Sigmoid colon (tissue), 7 donors: ENCODE results near the gene CHTOP. TPM values are rescaled to one million over a fixed set of nuclear protein-coding genes. Genes with fewer than 3 reads are reported as not detected.

Experiments
- DNase-seq: peaks from one replicate; pipeline ENCODE4 v3.0.0-alpha.2; 2019
- H3K27ac ChIP-seq, 4 donors: fragments of 200-600 bp; sonication (generic); one replicate each; pipeline ENCODE4 v1.5.1; 2016 to 2019; ENCODE audit warnings: mild to moderate bottlenecking in 1 of 4
- H3K27me3 ChIP-seq, 3 donors: fragments of 200-600 bp; sonication (generic); one replicate each; pipeline ENCODE4 v1.5.1; 2019; ENCODE audit warnings: mild to moderate bottlenecking in 1 of 3
- H3K36me3 ChIP-seq, 4 donors: fragments of 200-600 bp; sonication (generic); one replicate each; pipeline ENCODE4 v1.5.1; 2016 to 2019
- H3K4me1 ChIP-seq, 4 donors: fragments of 200-600 bp; sonication (generic); one replicate each; pipeline ENCODE4 v1.5.1; 2017 to 2019
- H3K4me3 ChIP-seq, 4 donors: fragments of 200-600 bp; sonication (generic); one replicate each; pipeline ENCODE4 v1.5.1; 2017 to 2019; ENCODE audit warnings: mild to moderate bottlenecking in 2 of 4, moderate library complexity in 1 of 4
- H3K9me3 ChIP-seq, 4 donors: fragments of 200-600 bp in 3 of 4; sonication (generic) in 3 of 4; one replicate each; pipeline versions ENCODE4 v1.5.1 to v1.6.1; 2013 to 2019
- EP300 ChIP-seq, 4 donors: sonication (generic); formaldehyde crosslinking; IDR thresholded peaks; one replicate each; pipeline ENCODE4 v1.6.1; 2017; ENCODE audit warnings: antibody characterized with exemption in 4 of 4
- POLR2A ChIP-seq, 2 donors: fragments of 450-650 bp; IDR thresholded peaks; one replicate each; pipeline ENCODE4 v1.6.1; 2016; ENCODE audit warnings: antibody characterized with exemption in 2 of 2, mild to moderate bottlenecking in 2 of 2, moderate library complexity in 2 of 2
- POLR2AphosphoS5 ChIP-seq, 4 donors: sonication (generic); formaldehyde crosslinking; IDR thresholded peaks; one replicate each; pipeline ENCODE4 v1.6.1; 2017; ENCODE audit warnings: antibody characterized with exemption in 4 of 4
- WGBS, 2 donors: extraction: QIAGEN DNeasy Blood & Tissue Kit; methylation state at CpG; one replicate each; pipeline ENCODE4 v1.1.7; 2013; 5-methylcytosine and 5-hydroxymethylcytosine counted together
- intact Hi-C: fragments of 100-400 bp; cut with DNase I; formaldehyde crosslinking; loops from one replicate; pipeline ENCODE4 v1.15.1; 2023
- polyA plus RNA-seq, 3 donors: library from polyadenylated mRNA; stranded (reverse); fragments of 200-250 nt; gene quantifications; one replicate each; pipeline ENCODE4 v1.2.3, GENCODE V29; 2013
- total RNA-seq, 4 donors: library from RNA; depleted of rRNA; stranded (reverse); fragments of >200 nt; gene quantifications; one replicate each; pipeline ENCODE4 v1.1.0, GENCODE V29; 2016
- TF ChIP-seq, protein P1 (sequence below), 4 experiments: fragments of 450-650 bp in 3 of 4; fragments of 200-600 bp in 1 of 4; IDR thresholded peaks; one replicate each; pipeline ENCODE4 v1.5.1; 2016 to 2019; ENCODE audit warnings: antibody characterized with exemption in 4 of 4, mild to moderate bottlenecking in 3 of 4, moderate library complexity in 2 of 4
- donor health status: healthy with polysubstance abuse.
- donor health status: Bipolar disorder and iron deficiency.
- donor health status: healthy.

CHTOP gene
- total and polyA plus RNA-seq, 7 donors = 35.4 to 65.4 (median 49.3) TPM

DNA sequence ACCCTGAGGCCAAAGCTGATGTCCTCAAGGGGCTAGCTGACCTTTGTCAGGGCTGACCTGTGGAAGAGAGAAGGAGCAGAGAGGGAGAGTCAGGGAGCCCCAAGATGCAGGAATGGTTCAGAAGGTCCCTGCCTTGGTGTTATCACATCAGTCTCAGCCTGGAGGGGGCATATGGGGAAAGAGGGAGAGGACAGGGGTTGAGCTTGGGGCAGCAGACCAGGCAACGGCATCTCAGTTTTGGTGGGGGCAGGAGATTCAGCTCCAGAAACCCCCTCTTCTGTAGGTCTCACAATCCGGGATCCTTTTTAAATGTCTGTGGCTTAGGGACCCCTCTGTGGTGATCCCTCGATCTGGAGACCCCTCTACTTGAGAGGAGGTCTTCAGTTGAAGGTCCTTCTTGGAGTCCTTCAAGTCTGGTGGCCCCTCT, 7.4 kb upstream of the CHTOP start:
- 63 to 74% methylated on average over 3 of the region's 3 CpGs for WGBS, 2 donors
- Histone ChIP-seq H3K36me3 (peaks cover 0 to 8% (median 0%) of the 10 kb centered on the region in 4 donors), H3K27ac (peak overlapping the region; percentile 83 to 94 (median 90)), H3K27me3 (no peaks in the 10 kb centered on the region), H3K9me3 (no peaks in the 10 kb centered on the region), H3K4me1 (peaks cover 0 to 45% (median 43%) of the 10 kb centered on the region in 4 donors), H3K4me3 (peak overlapping the region; percentile 45 to 62 (median 60))
- intact Hi-C loops = loop anchor here (2.0 kb wide), 1 partner anchor 60 kb away; no protein-coding TSS in a partner anchor
- peak; percentile 56 for DNase-seq
- no peak for TF ChIP-seq POLR2A (IDR thresholded peaks at IDR 0.05)
- TF ChIP-seq, protein P1, sequence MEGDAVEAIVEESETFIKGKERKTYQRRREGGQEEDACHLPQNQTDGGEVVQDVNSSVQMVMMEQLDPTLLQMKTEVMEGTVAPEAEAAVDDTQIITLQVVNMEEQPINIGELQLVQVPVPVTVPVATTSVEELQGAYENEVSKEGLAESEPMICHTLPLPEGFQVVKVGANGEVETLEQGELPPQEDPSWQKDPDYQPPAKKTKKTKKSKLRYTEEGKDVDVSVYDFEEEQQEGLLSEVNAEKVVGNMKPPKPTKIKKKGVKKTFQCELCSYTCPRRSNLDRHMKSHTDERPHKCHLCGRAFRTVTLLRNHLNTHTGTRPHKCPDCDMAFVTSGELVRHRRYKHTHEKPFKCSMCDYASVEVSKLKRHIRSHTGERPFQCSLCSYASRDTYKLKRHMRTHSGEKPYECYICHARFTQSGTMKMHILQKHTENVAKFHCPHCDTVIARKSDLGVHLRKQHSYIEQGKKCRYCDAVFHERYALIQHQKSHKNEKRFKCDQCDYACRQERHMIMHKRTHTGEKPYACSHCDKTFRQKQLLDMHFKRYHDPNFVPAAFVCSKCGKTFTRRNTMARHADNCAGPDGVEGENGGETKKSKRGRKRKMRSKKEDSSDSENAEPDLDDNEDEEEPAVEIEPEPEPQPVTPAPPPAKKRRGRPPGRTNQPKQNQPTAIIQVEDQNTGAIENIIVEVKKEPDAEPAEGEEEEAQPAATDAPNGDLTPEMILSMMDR (IDR thresholded peaks at IDR 0.05) = no peak
- TF ChIP-seq POLR2AphosphoS5 (IDR thresholded peaks at IDR 0.05) = no peak
- TF ChIP-seq EP300 (IDR thresholded peaks at IDR 0.05) = no peak

DNA sequence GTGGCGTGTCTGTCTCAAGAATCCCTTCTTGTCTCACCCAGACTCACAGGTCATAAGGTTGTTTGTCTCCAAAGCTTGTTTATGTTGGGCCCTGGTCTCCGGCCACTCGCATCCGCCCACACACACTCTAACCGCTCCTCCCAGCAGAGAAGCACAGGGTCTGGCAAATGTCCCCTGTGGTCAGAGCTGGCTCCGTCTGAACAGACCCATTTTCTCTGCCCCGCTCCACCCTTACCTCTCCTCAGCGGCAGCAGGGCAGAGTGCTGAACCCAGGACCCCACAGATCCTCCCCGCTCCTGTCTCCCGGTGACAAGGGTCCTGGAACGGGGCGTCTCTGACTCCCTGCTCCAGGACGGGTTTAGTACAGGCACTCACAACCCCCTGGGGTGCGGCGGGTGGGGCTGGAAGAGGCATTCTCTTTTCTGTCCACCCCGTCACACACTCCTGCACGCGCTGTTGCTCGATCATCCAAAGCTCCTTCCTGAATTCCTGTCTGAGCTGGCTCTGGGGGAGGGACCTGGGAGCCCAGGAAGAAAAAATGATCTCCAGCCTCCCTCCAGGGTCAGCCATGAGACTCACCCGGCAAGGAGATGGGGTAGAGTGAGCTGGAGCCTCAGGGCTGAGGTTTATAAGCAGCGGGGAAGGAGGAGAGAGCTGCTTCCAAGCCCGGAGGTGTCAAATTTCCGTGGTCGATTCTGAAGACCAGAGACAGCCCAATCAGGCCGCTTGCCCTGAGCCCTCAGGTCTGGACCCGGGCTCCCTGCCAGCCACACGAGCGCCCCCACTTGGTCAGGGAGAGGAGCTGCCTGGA, 6.8 kb upstream of the CHTOP start, which contains the start of gene S100A13:
Gene S100A13, minus strand, starts transcription at position 602 of the 811 bp plus-strand sequence. CDS start 1,033 bp downstream, outside the sequence.
- Histone ChIP-seq H3K27ac (peak within 1 kb of the TSS; percentile 83 to 94 (median 90)), H3K36me3 (peaks cover 0 to 5% (median 0%) of the 10 kb centered on the region in 4 donors), H3K4me3 (peak within 1 kb of the TSS; percentile 45 to 62 (median 60)), H3K27me3 (no peaks in the 10 kb centered on the region), H3K4me1 (peaks cover 0 to 44% (median 42%) of the 10 kb centered on the region in 4 donors), H3K9me3 (no peaks in the 10 kb centered on the region)
- intact Hi-C loops = loop anchor here (2.0 kb wide), 1 partner anchor 60 kb away; no protein-coding TSS in a partner anchor
- TF ChIP-seq, protein P1 (IDR thresholded peaks at IDR 0.05) = peak in 1 of 4 experiments; percentile 44
- TF ChIP-seq EP300 (IDR thresholded peaks at IDR 0.05) = no peak
- peak; percentile 73 to 92 (median 86) for TF ChIP-seq POLR2AphosphoS5 (IDR thresholded peaks at IDR 0.05)
- peak in 1 of 2 donors; percentile 61 for TF ChIP-seq POLR2A (IDR thresholded peaks at IDR 0.05)
- peak; percentile 92 for DNase-seq
- 10 to 40% methylated on average over 28 of the region's 28 CpGs for WGBS, 2 donors

DNA sequence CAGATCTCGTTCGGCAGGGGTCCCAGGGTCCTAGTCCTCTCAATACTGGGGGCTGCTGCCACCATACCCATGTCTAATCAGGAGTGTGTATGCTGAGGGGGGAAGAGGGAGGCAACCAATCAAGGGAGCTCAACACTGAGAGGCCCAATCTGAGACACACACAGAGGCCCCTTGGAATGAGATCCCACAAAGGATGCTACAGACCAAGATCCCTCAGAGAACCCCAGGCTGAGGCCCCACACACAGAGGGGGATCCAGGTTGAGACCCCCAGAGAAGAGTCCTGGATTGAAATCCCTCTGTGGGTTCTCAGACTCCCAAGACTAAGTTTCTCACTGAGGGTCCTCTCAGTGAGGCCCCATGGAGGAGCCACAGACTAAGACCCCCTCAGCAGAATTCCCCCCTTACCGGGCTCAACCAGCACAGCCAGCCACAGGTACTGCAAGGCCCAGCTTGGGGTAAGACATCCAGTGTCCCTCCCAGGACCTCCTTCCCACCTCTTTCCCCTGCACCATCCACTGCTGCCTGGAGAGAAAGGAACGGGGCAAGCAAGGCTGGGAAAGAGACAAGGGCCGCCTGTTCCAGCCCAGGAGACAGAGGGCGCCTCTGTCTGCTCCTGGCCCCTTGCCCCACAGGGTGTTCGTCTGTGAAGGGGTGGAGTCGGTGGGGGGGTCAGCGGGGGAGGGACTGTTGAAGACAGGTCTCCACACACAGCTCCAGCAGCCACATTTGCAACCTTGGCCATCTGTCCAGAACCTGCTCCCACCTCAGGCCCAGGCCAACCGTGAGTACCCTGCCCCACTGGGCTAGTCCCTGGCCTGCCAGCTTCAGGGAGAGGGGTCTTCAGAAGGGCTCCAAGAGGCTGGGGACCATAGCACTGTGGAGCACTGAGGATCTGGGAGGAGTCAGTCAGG, 5.9 kb upstream of the CHTOP start, which contains the start of gene S100A1:
Gene S100A1, plus strand, starts transcription at position 720 of the 912 bp plus-strand sequence. CDS start 2,088 bp downstream, outside the sequence.
- Histone ChIP-seq H3K36me3 (no peaks in the 10 kb centered on the region), H3K27ac (peak within 1 kb of the TSS; percentile 83 to 94 (median 90)), H3K27me3 (no peaks in the 10 kb centered on the region), H3K4me1 (peaks cover 0 to 41% (median 40%) of the 10 kb centered on the region in 4 donors), H3K4me3 (peak within 1 kb of the TSS; percentile 45 to 62 (median 60)), H3K9me3 (no peaks in the 10 kb centered on the region)
- peak; percentile 78 for DNase-seq
- TF ChIP-seq EP300 (IDR thresholded peaks at IDR 0.05) (no peak), POLR2AphosphoS5 (IDR thresholded peaks at IDR 0.05) (no peak), POLR2A (IDR thresholded peaks at IDR 0.05) (no peak)
- TF ChIP-seq, protein P1 (IDR thresholded peaks at IDR 0.05) = peak in 3 of 4 experiments; percentile 28 to 50 (median 42)
- WGBS, 2 donors = 41 to 72% methylated on average over 10 of the region's 10 CpGs
- intact Hi-C loops = loop anchor here (2.0 kb wide), 1 partner anchor 61 kb away; no protein-coding TSS in a partner anchor

DNA sequence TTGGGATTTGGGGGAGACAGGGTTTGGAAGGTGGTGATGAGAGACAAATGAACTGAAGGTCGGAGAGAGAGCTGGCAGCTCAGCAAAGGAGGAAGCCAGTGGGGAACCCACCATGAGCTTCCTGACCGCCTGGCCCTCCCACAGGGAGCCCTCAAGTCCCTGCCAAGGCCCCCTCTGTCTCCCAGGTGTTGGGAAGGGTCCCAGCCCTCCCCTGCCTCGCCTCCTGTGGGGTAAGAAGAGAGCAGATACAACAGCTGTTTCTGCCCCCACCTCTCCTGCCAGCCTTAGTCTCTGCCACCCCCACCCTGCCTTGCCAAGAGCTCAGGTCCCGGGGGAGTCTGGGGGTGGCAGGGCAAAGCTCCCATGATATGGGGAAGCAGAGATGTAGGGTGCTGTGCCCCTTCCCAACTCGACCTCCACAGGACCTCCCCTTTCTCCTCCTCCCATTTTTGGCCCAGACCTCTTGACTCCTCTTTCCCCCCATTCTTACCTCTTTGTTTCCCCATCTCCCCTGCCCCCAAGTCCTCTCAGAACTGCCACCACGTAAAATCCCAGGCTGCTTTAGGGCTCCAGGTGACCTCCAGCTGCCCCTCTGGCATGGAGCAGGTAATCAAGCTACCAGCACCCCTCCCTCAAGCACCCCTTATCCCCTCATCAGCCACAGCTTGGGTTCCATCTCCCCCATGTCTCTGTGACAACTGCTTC, 5.1 kb upstream of the CHTOP start:
- TF ChIP-seq POLR2AphosphoS5 (IDR thresholded peaks at IDR 0.05) (no peak), POLR2A (IDR thresholded peaks at IDR 0.05) (no peak), EP300 (IDR thresholded peaks at IDR 0.05) (no peak)
- TF ChIP-seq, protein P1 (IDR thresholded peaks at IDR 0.05) = no peak
- 72 to 90% methylated on average over 6 of the region's 6 CpGs for WGBS, 2 donors
- H3K36me3 ChIP-seq = no peaks in the 10 kb centered on the region
- no peak for DNase-seq
- peak overlapping the region; percentile 83 to 94 (median 90) for H3K27ac ChIP-seq
- H3K4me3 ChIP-seq = no peak overlapping the region
- H3K9me3 ChIP-seq = no peaks in the 10 kb centered on the region
- intact Hi-C loops = no loop called here
- peaks cover 0 to 45% (median 40%) of the 10 kb centered on the region in 4 donors for H3K4me1 ChIP-seq
- no peaks in the 10 kb centered on the region for H3K27me3 ChIP-seq
